HepG2 (cell line): ENCODE measurements around the gene RASGRF1.

Experiments
- CTCF ChIP-seq: sonication (generic); formaldehyde crosslinking; IDR thresholded peaks from 2 replicates; pipeline ENCODE4 v1.5.0; 2020; ENCODE audit warnings: mild to moderate bottlenecking, missing genetic modification reagents, moderate library complexity
- ISL2 ChIP-seq: sonication (generic); formaldehyde crosslinking; IDR thresholded peaks from 2 replicates; pipeline ENCODE4 v1.5.0; 2020; ENCODE audit warnings: missing genetic modification reagents
- JUN ChIP-seq: sonication (generic); formaldehyde crosslinking; IDR thresholded peaks from 2 replicates; pipeline ENCODE4 v1.4.0; 2020; ENCODE audit warnings: mild to moderate bottlenecking, missing genetic modification reagents
- MYC ChIP-seq: sonication (generic); formaldehyde crosslinking; IDR thresholded peaks from 2 replicates; pipeline ENCODE4 v1.9.0; 2021; ENCODE audit warnings: missing genetic modification reagents, borderline replicate concordance
- NR2F2 ChIP-seq: IDR thresholded peaks from 2 replicates; pipeline ENCODE4 v1.6.1; 2012; ENCODE audit warnings: low read depth, inconsistent platforms, borderline replicate concordance
- POLR2A ChIP-seq, 2 experiments: IDR thresholded peaks; 2 replicates each; pipeline ENCODE4 v1.6.1; 2011; ENCODE audit warnings: low read depth in 2 of 2, low read length in 2 of 2, mild to moderate bottlenecking in 1 of 2, moderate library complexity in 1 of 2; ENCODE audit not compliant: insufficient read depth in 1 of 2
- SKIL ChIP-seq: sonication (generic); formaldehyde crosslinking; IDR thresholded peaks from 2 replicates; pipeline ENCODE4 v1.8.0; 2022; ENCODE audit warnings: missing genetic modification reagents, mild to moderate bottlenecking, moderate library complexity, borderline replicate concordance
- SRF ChIP-seq: IDR thresholded peaks from 2 replicates; pipeline ENCODE4 v1.6.1; 2011; ENCODE audit warnings: mild to moderate bottlenecking, low read depth, low read length, moderate library complexity
- THAP8 ChIP-seq: sonication (generic); formaldehyde crosslinking; IDR thresholded peaks from 2 replicates; pipeline ENCODE4 v1.5.1; 2020; ENCODE audit warnings: missing genetic modification reagents, mild to moderate bottlenecking, borderline replicate concordance
- ZBTB7A ChIP-seq: sonication (generic); formaldehyde crosslinking; IDR thresholded peaks from 2 replicates; pipeline ENCODE4 v1.8.0; 2022; ENCODE audit warnings: mild to moderate bottlenecking, missing genetic modification reagents
- ZFP36 ChIP-seq: fragments of 150-350 bp; IDR thresholded peaks from 2 replicates; pipeline ENCODE4 v1.6.1; 2018; ENCODE audit warnings: borderline replicate concordance, low read length, low read depth; ENCODE audit not compliant: partially characterized antibody

DNA sequence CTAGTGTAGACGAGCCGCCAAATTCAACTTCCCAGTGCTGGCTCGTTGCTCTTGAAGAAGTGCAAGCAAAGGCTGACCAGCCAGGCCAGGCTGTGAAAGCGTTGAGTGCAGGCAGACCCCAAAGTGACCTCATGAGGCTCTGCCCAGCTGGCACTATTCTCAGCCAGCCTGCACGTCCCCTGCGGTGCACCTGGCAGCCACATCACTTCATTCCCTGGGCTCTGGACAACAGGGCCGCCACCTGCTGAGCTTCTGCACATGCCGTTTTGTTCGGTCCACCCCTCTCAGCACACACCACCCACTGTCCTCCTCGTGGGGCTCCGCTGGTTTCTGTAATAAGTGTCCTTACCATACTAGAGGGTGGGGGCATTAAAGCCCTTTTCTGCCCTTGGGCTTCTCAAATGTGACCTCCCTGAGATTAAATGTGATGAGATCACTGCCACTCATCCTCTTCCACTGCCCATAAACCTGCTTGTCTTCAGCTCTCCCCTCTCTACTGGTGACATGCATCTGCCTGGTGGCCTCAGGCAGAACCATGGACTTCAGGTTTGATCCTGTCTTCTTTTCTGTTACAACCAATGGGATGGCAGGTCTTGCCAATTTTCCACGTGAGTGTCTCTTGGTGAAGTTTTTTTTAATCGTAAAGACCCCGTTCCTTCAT is 6.1 kb downstream of the RASGRF1 start:
- TF ChIP-seq SRF: no peak
- no peak for TF ChIP-seq JUN (CRISPR knock-in tag)
- TF ChIP-seq MYC (CRISPR knock-in tag): no peak
- no peak for TF ChIP-seq ISL2 (CRISPR knock-in tag)
- no peak for TF ChIP-seq THAP8
- TF ChIP-seq ZFP36: no peak
- TF ChIP-seq CTCF (CRISPR knock-in tag): no peak
- TF ChIP-seq POLR2A (IDR thresholded peaks at IDR 0.05; ENCODE audit: insufficient read depth in 1 of 2, low read depth in 2 of 2, low read length in 2 of 2): no peak
- no peak for TF ChIP-seq ZBTB7A (CRISPR knock-in tag)
- TF ChIP-seq SKIL (CRISPR knock-in tag): no peak
- TF ChIP-seq NR2F2: no peak
